K562 (cell line): ENCODE results near the gene SLC39A11. TPM values are rescaled to one million over a fixed set of nuclear protein-coding genes. Genes with fewer than 3 reads are reported as not detected.

Experiments
- ATAC-seq: fragments of 200-7000 bp; cut with Tn5 transposase; 3 replicates; pipeline ENCODE4 v1.9.1; 2020; ENCODE audit warnings: moderate library complexity
- BruUV-seq: library from RNA; stranded (reverse); fragments of 400-500 nt; replicated peaks from 2 replicates; lab custom pipeline; 2021; lab: Mats Ljungman, UMichigan
- CTCF ChIA-PET: fragments of 300-600 bp; formaldehyde crosslinking; extraction: SDS; loops from one replicate; lab custom pipeline; 2021; ENCODE audit warnings: low intra/inter-chr PET ratio; lab: Yijun Ruan, JAX
- POLR2A ChIA-PET: fragments of 300-600, 350-650 bp; sonication (Branson Sonifier 250); formaldehyde crosslinking; extraction: SDS; loops from one replicate; lab custom pipeline; 2021; ENCODE audit warnings: antibody characterized with exemption, inconsistent platforms; lab: Yijun Ruan, JAX
- DNase-seq, 4 experiments: peaks; one replicate each; pipeline versions ENCODE4 v3.0.0 to v3.0.0-alpha.2; 2011 to 2018; ENCODE audit warnings: low spot score in 3 of 4, mixed read lengths in 3 of 4; ENCODE audit errors: extremely low read depth in 1 of 4
- FAIRE-seq: peaks from 2 replicates; lab custom pipeline; 2011; peaks lifted over from hg19 to GRCh38; lab: Jason Lieb, UNC
- H2AFZ ChIP-seq: 2 replicates; pipeline ENCODE4 v1.6.0; 2011; ENCODE audit warnings: low read depth, low read length, control low read depth, inconsistent platforms
- H3K27ac ChIP-seq: fragments of 200-600 bp; 3 replicates; pipeline ENCODE4 v1.8.0; 2011; ENCODE audit warnings: low read depth, mild to moderate bottlenecking, control low read depth, inconsistent platforms, low read length, moderate library complexity, mixed read lengths; ENCODE audit errors: extremely low read depth
- H3K27me3 ChIP-seq, 2 experiments: fragments of 300-600 bp in 1 of 2; 2 replicates in 1 of 2; 3 replicates in 1 of 2; pipeline versions ENCODE4 v1.6.0 to v1.8.0; 2011; ENCODE audit warnings: inconsistent platforms in 2 of 2, low read length in 2 of 2, mild to moderate bottlenecking in 1 of 2, mixed read lengths in 1 of 2, moderate library complexity in 1 of 2; ENCODE audit not compliant: control insufficient read depth in 2 of 2, insufficient read depth in 2 of 2
- H3K36me3 ChIP-seq: fragments of 300-600 bp; 3 replicates; pipeline ENCODE4 v1.8.0; 2011; ENCODE audit warnings: mild to moderate bottlenecking, low read length, inconsistent platforms; ENCODE audit not compliant: control insufficient read depth, insufficient read depth
- H3K4me1 ChIP-seq, 2 experiments: fragments of 200-600 bp in 1 of 2; replicated peaks in 1 of 2; 2 replicates in 1 of 2; 3 replicates in 1 of 2; pipeline versions ENCODE4 v1.5.1 to v1.8.0; 2011; ENCODE audit warnings: inconsistent platforms in 2 of 2, low read length in 2 of 2, mild to moderate bottlenecking in 1 of 2, mixed read lengths in 1 of 2, moderate library complexity in 1 of 2; ENCODE audit not compliant: control insufficient read depth in 2 of 2, insufficient read depth in 2 of 2
- H3K4me2 ChIP-seq: 2 replicates; pipeline ENCODE4 v1.6.1; 2011; ENCODE audit warnings: low read length, control low read depth, inconsistent platforms, mixed read lengths; ENCODE audit not compliant: insufficient read depth
- H3K4me3 ChIP-seq: fragments of 200-600 bp; sonication (generic), shearing (Covaris generic); 2 replicates; pipeline ENCODE4 v1.5.1; 2016; ENCODE audit warnings: control low read depth, inconsistent platforms
- H3K79me2 ChIP-seq: fragments of 200-600 bp; 3 replicates; pipeline ENCODE4 v1.8.0; 2011; ENCODE audit warnings: low read length, inconsistent platforms; ENCODE audit not compliant: control insufficient read depth, insufficient read depth
- H3K9ac ChIP-seq, 2 experiments: 2 replicates each; pipeline versions ENCODE4 v1.6.0 to v1.6.1; 2011; ENCODE audit warnings: low read depth in 2 of 2, low read length in 2 of 2, control low read depth in 1 of 2, inconsistent platforms in 1 of 2, mild to moderate bottlenecking in 1 of 2, mixed read lengths in 1 of 2; ENCODE audit not compliant: insufficient read depth in 1 of 2
- H3K9me1 ChIP-seq: one replicate; pipeline ENCODE4 v1.6.0; 2011; ENCODE audit warnings: inconsistent platforms, mild to moderate bottlenecking, low read length, moderate library complexity; ENCODE audit not compliant: control insufficient read depth, insufficient read depth
- H3K9me3 ChIP-seq: replicated peaks from 2 replicates; pipeline ENCODE4 v1.5.1; 2011; ENCODE audit warnings: low read depth, low read length, inconsistent platforms; ENCODE audit not compliant: control insufficient read depth, insufficient read depth
- H4K20me1 ChIP-seq: replicated peaks from 2 replicates; pipeline ENCODE4 v1.6.1; 2011; ENCODE audit warnings: low read length, inconsistent platforms, mixed read lengths; ENCODE audit not compliant: control insufficient read depth, insufficient read depth
- ETS1 ChIP-seq: conservative IDR thresholded peaks from 2 replicates; pipeline ENCODE4 v1.6.1; 2011; ENCODE audit warnings: low read depth, mild to moderate bottlenecking, low read length; ENCODE audit not compliant: control insufficient read depth
- FOXO4 ChIP-seq: fragments of 450-650 bp; formaldehyde crosslinking; IDR thresholded peaks from 2 replicates; pipeline ENCODE4 v1.4.0; 2020; ENCODE audit warnings: mild to moderate bottlenecking, moderate library complexity
- ZNF175 ChIP-seq: fragments of 200-800 bp; sonication (Bioruptor generic); IDR thresholded peaks from 2 replicates; pipeline ENCODE4 v1.6.1; 2016; ENCODE audit warnings: low read depth, mild to moderate bottlenecking, missing genetic modification characterization, missing compliant biosample characterization
- WGBS: fragments of 100-300 bp; shearing (Covaris generic); methylation state at CpG from one replicate; pipeline ENCODE4 v1.1.6; 2016; ENCODE audit warnings: low coverage, mixed read lengths; ENCODE audit not compliant: insufficient coverage; ENCODE audit errors: missing lambda C conversion rate; 5-methylcytosine and 5-hydroxymethylcytosine counted together
- in situ Hi-C: fragments of 300-500 bp; cut with MboI; formaldehyde crosslinking; loops from 4 replicates; pipeline ENCODE4 v1.15.0; 2018; ENCODE audit warnings: inconsistent platforms, mixed read lengths
- intact Hi-C: fragments of 100-400 bp; cut with micrococcal nuclease; formaldehyde crosslinking; loops from 2 replicates; pipeline ENCODE4 v1.14.2; 2022
- polyA plus RNA-seq, 8 experiments: library from polyadenylated mRNA; depleted of rRNA in 4 of 8; stranded (reverse) in 5 of 8; unstranded in 3 of 8; fragments of >200 nt; fragmentation: Nextera tagmentation in 2 of 8; fragmentation: Illumina TruSeq in 1 of 8; extraction: Ambion mirVana in 2 of 8; extraction: Trizol in 1 of 8; gene quantifications; 2 replicates each; pipeline versions ENCODE4 v1.2.1 to v1.2.3, GENCODE V29; 2011 to 2014; ENCODE audit warnings: inconsistent platforms in 1 of 8, missing spikeins in 1 of 8
- total RNA-seq, 7 experiments: library from RNA; depleted of rRNA in 6 of 7; stranded (reverse); fragments of >200 nt in 6 of 7; fragmentation: Illumina TruSeq in 2 of 7; extraction: Trizol in 2 of 7; gene quantifications; 2 replicates each; pipeline versions ENCODE4 v1.2.1 to v1.2.3, GENCODE V29; 2011 to 2021; ENCODE audit warnings: low replicate concordance in 1 of 7

SLC39A11 gene
- total and polyA plus RNA-seq, 9 of the 15 experiments (the other 6 are each of a cell fraction or from before 2014, with no cell fraction given) = 10.5 to 26.4 (median 13.4) TPM

GRCh38 chr17:73052923-73053322 is 39.6 kb downstream of the SLC39A11 start:
- no peak for FAIRE-seq
- H3K4me2 ChIP-seq = no peak overlapping the region
- intact Hi-C loops (no loop called here), in situ Hi-C loops (no loop called here)
- H3K4me1 ChIP-seq = peaks cover 0 to 7% of the 10 kb centered on the region in 2 experiments; a peak in 2 of 5 replicates
- no peaks in the 10 kb centered on the region for H3K36me3 ChIP-seq
- no peaks in the 10 kb centered on the region for H3K9me1 ChIP-seq
- ATAC-seq = no peak
- no peak for DNase-seq
- H3K79me2 ChIP-seq = no peaks in the 10 kb centered on the region
- H3K9ac ChIP-seq = no peak overlapping the region
- POLR2A ChIA-PET = interaction anchor here (1.5 kb wide), 1 partner anchor 9 kb away, joined by 3 read pairs; no protein-coding TSS in a partner anchor
- no TSS peak for BruUV-seq
- no peak overlapping the region for H3K27ac ChIP-seq
- TF ChIP-seq ETS1 = no peak
- TF ChIP-seq ZNF175 = no peak
- TF ChIP-seq FOXO4 (CRISPR knock-in tag) = no peak
- H3K27me3 ChIP-seq = no peaks in the 10 kb centered on the region
- WGBS = 72% methylated on average over 4 of the region's 4 CpGs
- no peak overlapping the region for H3K4me3 ChIP-seq
- no peaks in the 10 kb centered on the region for H4K20me1 ChIP-seq
- no peaks in the 10 kb centered on the region for H3K9me3 ChIP-seq
- CTCF ChIA-PET = no interaction called here
- H2AFZ ChIP-seq = no peak overlapping the region
